HS-27A (cell line): ENCODE measurements around the gene NLN.
"Not testable (repeated sequence)": the region's sequence is repeated elsewhere in the genome, so short reads cannot be mapped to it uniquely, and the experiment has no call there.

Experiments used
- DNase-seq: peaks from one replicate; pipeline ENCODE4 v3.0.0-alpha.2; 2012; ENCODE audit warnings: low read depth, missing footprints

NLN gene

GRCh38 chr5:65734196-65734775 is 12.3 kb downstream of the NLN start:
- DNase-seq = not testable (repeated sequence)

- no peak for DNase-seq
Observed at GRCh38 chr5:65734921-65735320, 12.9 kb downstream of the NLN start.

DNA sequence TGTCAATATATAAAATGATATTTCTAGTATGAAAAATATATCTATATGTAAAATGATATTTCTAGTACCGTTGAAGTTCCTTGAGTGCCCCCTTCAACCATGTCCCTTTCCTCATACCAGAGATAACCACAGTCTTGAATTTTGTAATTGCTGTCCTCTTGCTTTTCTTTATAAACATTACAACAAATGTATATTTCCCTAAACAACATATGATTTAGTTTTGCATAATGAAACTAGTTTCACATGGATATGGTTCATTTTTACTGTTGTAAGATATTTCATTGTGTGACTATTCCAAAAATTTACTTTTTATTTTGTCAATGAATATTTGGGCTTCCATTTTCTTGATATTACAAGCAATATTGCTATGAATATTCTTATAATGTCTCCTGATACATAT is 14.0 kb downstream of the NLN start:
- no peak for DNase-seq

DNA sequence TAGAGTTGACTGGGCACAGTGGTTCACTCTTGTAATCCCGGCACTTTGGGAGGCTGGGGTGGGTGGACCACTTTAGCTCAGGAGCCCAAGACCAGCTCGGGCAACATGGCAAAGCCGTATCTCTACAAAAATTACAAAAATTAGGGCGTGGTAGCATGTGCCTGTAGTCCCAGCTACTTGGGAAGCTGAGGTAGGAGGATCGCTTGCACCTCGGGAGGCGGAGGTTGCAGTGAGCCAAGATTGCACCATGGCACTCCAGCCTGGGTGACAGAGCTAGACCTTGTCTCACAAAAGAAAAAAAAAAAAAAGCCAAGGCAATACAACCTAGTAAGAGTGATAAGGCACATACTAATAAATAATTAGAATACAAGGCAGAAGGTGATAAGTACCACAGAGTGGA is 15.8 kb downstream of the NLN start:
- DNase-seq = no peak

GRCh38 chr5:65738305-65738704 is 16.3 kb downstream of the NLN start:
- no peak for DNase-seq

DNA sequence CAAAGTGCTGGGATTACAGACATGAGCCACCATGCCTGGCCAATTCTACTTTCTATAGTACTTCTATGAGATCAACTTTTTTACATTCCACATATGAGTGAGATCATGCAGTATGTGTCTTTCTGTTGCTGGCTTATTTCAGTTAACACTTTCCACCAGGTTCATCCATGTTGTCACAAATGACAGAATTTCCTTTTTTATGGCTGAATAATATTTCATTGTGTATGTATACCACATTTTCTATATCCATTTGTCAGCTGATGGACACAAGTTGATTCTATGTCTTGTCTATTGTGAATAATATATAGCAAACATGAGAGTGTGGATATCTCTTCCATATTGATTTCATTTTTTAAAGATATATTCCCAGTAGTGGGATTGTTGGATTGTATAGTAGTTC is 17.2 kb downstream of the NLN start:
- DNase-seq = no peak

DNA sequence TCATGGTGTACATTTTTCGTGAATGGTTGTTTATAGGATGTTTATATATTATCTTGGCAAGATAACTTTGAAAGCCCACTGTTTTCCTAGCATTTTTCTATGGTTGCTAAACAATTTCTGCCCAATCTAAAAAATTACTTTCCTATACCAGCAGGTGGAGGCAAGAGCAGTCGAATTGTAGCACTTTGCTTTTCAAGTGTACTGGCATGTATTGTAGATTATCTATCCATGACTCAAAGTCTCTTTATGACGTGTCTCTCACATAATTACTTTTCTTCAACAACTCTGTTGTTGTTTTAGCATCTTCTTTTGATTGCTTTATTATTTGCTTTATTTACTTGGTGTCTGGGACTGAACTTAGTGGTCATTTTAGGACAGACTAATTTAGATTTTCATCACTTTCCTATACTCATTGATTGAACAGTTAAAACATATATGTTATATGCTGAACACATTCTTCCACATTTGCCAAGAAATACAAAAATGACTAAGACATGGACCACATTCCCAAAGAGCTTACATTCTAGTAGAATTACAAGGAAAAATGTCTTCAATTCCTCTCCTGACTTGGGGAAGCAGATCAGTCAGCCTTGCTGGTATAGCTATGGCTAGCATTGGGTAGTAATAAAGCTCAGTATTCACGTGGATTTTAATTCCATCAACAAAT is 20.7 kb downstream of the NLN start:
- DNase-seq = peak; percentile 69

DNA sequence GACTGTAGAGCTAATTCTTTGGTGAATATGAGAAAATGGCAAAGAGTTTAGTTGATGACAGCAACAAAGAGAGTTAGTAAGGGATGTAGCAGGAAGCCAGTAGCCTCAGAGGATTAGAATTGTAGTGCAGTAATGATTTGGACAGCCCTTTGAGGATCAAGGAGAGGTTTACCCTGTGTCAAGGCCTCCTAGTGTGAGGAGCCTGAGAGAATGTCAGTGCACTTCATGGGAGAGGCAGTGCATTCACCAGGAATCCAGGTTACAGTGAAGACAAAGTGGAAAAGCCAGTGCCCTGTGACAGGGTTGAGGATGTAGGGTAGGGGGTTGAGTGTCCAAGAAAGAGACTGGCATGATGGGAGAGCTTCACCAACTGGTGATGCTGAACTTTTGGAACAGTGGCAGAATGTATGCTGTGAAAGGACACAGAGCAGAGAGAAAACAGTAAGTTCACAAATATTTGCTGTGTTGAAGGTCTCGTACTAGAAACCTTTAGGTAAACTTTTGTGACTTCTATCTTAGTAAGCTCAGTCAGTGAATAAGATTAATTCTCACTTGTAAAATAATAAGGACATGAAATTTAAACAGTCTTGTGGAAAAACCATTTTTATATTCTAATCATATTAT is 27.3 kb downstream of the NLN start:
- DNase-seq = no peak

DNA sequence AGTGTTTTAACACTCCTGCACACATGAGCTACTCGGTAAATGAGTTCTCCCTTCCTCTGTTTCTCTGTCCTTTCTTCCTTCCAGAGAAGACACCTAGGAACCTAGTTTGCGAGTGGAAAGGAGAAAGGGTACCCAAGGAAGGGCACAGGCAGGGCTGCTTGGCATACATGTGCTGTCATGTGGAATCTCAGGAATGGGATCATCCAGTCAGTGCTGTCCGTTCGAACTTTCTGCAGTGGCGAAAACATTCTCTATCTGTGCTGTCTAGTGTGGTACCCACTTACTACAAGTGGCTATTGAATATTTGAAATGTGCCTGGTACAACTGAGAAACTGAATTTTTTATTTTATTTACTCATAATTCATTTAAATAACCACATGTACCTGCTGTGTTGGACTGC is 28.0 kb downstream of the NLN start:
- DNase-seq = no peak

- no peak for DNase-seq
Observed at GRCh38 chr5:65750938-65751337, 28.9 kb downstream of the NLN start.

DNA sequence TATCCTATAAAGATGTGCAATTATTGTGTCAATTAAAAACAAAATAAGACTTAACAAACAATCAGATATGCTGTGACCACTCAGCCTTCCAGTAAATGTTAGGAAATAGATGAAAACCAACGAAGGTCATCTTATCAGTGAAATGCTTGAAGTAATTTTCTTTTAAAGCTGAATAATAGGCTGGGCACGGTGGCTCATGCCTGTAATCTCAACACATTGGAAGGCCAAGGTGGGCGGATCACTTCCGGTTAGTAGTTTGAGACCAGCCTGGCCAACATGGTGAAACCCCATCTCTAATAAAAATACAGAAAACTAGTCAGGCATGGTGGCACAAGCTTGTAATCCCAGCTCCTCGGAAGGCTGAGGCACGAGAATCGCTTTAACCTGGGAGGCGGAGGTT is 31.2 kb downstream of the NLN start:
- DNase-seq = no peak

DNA sequence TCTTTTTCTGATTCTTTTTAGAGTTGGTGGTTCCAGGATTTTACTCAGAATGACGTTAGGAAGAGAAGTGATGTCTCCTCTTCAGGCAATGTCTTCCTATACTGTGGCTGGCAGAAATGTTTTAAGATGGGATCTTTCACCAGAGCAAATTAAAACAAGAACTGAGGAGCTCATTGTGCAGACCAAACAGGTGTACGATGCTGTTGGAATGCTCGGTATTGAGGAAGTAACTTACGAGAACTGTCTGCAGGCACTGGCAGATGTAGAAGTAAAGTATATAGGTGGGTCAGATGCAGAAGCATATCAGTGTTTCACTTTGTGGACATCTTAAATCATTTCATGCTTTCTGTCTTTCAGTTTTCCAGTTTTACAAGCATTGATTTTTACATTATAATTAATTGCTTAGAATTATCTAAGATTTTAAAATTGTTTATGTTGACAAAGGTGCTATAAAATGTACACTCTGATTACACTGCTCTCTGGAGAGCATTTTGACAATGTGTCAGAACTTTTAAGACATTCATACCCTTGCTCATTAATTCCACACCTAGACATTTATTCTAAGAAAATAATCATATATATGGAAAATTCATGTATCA is 36.6 kb downstream of the NLN start:
- DNase-seq = no peak

DNA sequence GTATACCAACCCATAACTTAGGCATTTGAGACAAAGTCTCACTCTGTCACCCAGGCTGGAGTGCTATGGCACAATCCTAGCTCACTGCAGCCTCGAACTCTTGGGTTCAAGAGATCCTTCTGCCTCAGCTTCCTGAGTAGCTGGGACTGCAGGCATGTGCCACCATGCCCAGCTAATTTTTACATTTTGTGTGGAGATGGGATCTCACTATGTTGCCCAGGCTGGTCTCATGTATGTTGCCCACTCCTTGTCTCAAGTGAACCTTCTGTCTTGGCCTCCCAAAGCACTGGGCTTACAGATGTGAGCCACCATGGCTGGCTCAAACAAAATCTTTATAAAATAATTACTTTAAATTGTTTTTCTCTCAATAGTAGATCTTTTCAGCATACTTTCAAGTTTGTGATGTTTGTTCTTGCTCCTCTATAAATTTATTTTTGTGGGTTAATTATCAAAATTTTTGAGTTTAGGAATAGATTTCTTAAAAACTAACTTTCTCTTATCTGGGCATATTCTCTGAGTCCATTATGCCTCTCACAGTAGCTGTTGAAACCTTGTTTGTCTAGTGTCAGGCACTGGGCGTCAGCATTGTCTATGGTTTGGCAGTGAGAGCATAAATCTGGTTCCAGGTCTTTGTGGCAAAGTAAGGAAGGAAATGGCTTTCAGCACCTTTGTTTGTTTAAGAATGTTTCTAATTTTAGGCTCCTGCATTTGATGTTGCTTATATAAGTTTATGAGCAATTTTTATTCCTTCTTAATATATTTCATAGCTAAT is 38.7 kb downstream of the NLN start:
- DNase-seq = no peak

GRCh38 chr5:65762234-65762633 is 40.2 kb downstream of the NLN start:
- DNase-seq = no peak

DNA sequence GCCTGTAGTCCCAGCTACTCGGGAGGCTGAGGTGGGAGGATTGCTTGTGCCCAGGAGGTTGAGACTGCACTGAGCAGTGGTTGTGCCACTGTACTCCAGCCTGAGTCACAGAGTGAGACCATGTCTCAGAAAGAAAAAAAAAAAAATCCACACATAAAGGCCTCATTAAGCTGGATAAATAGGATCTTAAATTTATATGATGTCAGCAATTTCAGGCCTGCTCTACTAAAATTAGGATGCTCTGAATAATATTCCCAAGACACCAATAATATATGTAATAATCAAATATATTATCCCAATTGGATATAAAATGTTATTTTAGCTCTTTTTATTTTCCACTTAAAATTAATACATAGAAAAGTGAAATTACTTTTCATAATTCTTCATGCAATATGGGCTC is 43.6 kb downstream of the NLN start:
- DNase-seq = no peak

DNA sequence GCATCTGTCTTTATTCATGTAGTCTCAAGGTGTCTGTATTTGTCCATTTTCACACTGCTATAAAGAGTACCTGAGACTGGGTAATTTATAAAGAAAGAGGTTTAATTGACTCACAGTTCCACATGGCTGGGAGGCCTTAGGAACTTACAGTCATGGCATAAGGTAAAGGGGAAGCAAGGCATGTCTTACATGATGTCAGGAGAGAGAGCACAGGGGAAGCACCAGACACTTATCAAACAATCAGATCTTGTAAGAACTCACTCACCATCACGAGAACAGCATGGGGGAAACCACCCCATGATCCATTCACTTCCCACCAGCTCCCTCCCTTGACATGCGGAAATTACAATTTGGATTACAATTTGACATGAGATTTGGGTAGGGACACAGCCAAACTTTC is 44.2 kb downstream of the NLN start:
- DNase-seq = no peak

DNA sequence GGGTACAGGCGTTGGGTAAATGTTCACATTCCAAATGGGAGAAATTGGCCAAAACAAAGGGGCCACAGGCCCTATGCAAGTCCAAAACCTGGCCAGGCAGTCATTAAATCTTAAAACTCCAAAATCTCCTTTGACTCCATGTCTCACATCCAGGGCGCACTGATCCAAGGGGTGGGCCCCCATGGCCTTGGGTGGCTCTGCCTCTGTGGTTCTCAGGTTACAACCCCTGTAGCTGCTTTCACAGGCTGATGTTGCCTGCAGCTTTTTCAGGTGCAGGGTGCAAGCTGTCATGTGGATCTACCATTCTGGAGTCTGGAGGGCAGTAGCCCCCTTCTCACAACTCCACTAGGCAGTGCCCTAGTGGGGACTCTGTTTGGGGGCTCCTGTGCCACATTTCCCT is 44.8 kb downstream of the NLN start:
- no peak for DNase-seq

- DNase-seq = no peak
Observed at GRCh38 chr5:65767565-65767964, 45.6 kb downstream of the NLN start.

DNA sequence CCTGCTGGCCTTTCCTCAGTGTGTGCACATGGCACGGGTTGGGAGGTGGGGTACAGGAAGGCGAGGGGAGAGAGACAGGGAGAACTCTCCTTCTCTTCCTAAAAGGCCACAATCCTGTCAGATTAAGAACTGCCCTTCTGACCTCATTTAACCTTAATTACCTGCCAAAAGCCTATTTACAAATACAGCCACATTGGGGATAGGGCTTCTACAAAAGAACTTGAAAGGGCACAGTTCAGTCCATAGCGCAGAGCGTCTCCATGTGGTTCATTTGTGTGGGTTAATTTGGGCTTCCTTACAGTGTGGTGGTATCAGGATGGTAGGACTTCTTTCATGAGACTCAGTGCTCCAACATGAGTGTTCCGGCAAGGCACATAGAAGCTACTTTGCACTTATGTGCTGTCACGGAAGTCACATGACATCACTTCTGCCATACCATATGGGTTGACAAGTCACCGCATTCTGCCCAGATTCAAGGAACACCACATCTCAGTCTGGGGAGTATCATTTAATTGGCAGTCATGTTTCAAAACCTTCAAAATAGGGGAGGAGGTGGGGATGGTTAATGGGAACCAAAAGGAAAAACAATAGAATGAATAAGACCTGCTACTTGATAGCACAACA is 46.8 kb downstream of the NLN start:
- DNase-seq = no peak

GRCh38 chr5:65769539-65769938 is 47.5 kb downstream of the NLN start:
- DNase-seq = peak; percentile 55

GRCh38 chr5:65771266-65771665 is 49.3 kb downstream of the NLN start:
- DNase-seq = no peak

- not testable (repeated sequence) for DNase-seq
Observed at GRCh38 chr5:65772963-65773362, 51.0 kb downstream of the NLN start.
